GM10847 (cell line): ENCODE data around the gene ABCA2.

Experiments
- POLR2A ChIP-seq: IDR thresholded peaks from 2 replicates; pipeline ENCODE4 v1.6.1; 2011; ENCODE audit not compliant: insufficient read length; ENCODE audit errors: extremely low read depth

The ABCA2 gene

DNA sequence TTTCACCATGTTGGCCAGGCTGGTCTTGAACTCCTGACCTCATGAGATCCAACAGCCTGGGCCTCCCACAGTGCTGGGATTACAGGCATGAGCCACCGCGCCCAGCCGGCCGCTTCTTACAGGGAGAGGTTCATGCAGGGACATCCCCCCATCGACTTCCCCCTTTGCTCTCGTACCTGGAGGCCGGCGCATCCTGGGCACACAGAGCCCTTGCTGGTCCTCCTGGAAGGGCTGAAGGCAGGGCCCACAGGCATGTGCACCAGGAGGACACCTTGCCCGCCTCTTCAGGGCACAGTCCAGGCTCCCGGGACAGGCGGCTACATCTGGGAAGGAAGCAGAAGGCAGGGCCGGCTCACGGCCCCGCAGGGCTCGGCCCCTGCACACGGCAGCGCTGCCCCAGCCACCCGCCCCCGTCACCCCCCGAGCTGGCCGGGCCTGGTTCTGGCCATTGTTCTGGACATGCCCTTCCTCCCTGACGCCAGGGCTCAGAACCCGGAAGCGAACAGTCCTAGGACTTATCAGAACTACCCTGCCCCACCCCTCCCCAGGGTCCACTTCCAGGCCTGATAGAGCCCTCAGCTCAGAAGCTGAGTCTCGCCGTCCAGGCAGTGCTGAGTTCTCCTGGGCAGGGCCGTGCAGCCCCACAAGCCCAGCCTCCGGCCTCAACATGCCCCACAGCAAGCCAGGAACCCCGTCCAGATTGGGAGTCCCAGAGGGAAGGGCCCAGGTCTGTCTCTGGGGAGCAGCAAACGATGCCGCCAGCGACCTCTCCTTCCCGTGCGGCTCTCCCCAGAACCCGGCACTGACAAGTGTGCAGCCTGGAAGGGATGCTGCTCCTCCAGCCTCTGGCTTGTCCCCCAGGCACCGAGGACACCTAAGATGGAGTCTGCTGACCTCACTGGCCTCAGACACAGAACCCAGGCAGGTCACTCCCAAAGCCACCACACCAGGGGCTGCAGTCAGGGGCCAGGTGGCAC lies 15.0 kb upstream of the ABCA2 start:
- no peak for TF ChIP-seq POLR2A

DNA sequence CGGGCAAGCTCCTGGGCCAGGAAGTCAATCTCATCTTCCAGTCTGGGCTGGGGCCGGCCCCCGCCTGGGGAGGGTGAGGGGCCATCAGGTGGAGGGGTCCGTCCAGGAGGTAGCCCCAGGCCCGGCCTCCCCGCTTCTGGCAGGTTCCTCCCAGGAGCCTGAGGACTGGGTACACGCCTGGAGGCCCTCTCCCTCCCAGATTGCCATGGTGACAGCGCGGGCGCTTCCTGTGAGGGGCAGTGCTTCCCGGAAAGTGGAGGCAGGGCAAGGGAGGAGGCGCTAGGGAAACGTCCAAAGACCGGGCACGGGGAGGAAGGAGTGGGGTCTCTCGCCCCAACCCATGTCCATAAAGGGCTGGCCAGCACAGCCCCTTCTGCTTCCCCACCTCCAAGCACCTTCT lies 13.1 kb upstream of the ABCA2 start:
- no peak for TF ChIP-seq POLR2A

DNA sequence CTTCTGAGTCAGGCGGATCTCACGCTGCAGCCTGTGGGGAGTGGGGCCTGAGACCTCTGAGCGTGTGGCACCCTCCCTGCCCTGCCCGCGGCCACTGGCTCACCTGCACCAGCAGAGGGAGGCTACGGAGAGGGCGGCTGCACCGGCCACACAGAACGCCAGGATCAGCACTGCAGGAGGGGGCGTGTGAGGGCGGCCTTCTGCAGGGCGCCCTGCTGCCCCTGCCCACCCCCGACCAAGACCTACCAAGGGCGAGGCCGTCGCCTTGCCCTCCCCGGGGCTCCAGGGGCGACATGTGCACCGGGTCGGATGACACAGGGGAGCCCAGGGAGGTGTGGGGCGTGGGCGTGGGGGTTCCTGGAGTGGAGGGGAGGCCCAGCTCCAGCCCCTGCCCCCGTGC lies 12.5 kb upstream of the ABCA2 start:
- TF ChIP-seq POLR2A, result no peak

DNA sequence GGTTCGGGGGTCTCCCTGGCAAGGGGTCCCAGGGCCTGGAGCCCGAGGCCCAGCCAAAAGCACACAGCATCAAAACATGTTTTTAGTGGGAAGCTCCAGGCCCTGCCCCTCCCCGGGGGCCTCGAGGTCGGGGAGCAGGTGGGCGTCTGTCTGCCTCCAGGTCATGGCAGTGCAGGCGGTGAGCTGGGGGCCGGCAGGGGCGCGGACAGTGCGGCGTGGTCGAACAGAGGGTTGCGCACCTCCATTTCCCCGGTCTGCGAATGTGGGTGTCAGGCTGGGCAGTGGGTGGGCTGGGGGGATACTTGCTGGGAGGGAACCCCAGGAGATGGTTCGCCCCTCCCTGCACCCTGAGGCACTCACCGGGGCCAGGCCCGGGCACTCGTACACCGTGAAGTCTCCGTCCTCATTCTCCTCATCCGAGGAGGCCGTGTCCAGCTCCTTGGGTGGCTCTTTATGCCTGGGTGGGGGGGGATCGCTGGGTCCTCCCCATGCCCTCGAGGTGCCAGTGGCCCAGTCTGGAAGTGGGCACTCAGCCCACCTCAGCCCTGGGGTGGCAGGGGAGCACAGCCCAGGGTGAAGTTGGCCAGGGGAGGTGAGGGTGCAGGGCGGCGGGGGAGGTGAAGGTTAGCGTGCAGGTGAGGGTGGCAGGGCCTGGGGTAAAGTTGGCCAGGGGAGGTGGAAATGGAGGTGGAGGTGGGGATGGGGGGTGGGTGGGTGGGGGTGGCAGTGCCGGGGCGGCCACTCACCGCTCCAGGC lies 11.8 kb upstream of the ABCA2 start:
- no peak for TF ChIP-seq POLR2A

DNA sequence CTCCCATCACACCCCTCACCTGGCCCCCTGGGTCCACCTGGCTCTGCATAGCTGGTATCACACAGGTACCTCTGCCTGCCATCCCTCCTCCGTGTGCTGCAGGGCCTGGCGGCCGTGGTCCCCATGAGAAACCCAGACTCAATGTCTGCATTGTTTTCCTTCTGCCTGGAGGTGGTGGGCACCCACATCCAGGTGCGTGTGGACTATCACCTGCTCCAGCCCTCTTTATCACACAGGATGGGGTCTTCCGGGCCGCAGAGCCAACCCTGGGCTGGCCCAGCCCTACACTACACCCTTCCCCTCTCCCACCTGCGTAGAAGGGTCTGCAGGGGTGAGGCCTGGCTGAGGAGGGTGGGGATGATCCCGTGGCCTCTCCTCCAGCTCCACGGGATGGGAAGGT lies 10.9 kb upstream of the ABCA2 start:
- no peak for TF ChIP-seq POLR2A

DNA sequence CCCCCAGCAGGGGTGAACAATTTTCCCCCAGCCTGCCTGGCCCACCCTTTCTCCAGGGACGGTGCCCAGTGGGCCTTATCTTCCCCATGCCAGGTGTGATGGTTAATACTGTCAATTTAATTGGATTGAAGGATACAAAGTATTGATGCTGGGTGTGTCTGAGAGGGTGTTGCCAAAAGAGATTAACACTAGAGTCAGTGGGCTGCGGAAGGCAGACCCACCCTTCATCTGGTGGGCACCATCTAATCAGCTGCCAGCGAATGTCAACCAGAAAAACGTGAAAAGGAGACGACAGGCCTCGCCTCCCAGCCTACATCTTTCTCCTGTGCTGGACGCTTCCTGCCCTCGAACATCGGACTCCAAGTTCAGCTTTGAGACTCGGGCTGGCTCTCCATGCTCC lies 9.4 kb upstream of the ABCA2 start:
- TF ChIP-seq POLR2A, result no peak

DNA sequence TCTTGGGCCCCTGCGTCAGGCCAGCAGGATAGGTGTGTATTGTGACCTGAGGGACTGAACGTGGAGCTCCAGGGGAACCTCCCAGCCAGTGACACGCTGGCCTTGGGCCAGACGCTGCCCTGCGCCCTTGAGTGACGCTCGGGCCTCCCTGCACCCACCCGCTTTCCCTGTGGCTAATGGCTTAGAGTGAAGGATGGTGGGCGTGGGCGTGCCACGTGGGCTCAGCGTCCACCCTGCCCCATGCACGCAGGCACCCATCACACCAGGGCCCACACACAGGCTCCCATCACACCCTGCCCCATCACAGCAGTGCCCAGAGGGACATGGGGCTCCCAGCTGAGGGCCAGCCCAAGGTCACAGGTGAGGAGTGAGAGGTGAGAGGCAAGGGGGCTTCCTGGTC lies 9.0 kb upstream of the ABCA2 start:
- TF ChIP-seq POLR2A, result no peak

DNA sequence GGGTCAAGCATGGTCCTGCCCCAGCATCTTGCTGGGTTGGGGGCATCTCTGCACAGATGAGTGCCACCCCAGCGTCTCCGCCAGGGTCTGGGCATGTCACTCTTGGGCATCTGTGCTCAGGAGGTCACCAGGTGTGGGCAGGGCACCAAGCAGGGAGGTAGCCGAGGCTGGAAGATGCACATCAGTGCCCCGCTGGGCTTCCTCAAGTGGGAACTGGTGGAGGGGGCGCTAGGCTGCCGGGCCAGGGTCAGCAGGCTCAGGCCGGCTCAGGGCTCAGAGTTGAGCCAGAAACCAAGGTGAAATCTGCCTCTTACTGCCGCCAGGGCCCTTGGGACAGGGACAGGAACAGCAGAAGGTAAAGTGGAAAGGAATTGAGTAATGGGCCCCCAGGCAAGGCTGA lies 7.9 kb upstream of the ABCA2 start:
- TF ChIP-seq POLR2A, result no peak

DNA sequence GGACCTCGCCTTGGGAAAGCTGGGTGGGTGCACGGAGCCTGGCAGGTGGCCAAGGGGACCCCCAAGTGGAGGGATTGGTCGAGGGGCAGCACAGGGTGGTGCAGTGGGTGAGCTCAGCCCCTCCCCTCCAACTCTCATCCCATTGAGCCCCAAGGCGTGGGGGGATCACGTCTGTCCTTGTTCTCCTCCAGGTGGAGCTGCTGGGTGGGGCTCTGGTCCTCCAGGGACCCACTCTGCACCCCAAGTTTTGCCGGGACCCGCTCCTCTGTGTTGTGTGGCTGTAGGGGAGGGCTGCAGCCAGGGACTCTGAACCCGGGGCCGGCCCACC lies 7.4 kb upstream of the ABCA2 start:
- no peak for TF ChIP-seq POLR2A

DNA sequence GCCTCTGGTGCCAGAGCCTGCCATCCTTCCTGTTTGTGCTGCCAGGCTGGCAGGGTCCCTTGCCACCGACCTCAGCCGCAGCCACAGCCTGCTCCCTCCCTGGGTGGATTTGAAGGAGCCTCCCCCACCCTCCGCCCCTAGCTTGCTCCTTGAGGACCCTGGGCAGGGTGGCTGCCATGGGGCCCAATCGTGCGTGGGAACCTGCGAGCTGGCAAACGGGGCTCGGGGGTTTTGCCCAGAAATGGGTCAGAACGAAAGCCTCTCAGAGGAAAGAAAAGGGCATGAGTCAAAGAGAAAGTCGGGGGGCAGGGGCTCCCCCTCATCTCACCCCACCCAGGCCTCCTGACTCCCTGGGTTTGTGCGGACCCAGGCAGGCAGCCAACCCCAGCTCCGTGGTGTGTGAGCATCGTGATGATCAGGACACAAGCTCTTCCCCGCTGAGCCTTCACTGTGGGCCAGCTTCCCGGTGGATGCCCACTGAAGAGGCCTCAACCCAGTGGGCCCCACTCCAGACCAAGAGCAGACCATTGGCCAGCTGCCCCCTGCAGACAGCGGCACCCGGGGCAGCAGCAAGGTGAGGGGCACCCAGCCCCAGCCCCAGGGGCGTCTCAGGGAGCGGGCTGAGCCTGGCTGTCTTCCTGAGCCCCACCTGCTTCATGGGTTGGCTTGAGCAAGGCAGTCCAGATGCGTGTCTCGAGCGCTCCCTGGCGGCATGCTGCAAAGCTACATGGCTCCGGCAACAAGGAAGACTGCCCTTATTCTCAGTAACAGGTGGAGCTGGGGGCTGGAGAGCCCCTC lies 6.9 kb upstream of the ABCA2 start:
- TF ChIP-seq POLR2A, result no peak

DNA sequence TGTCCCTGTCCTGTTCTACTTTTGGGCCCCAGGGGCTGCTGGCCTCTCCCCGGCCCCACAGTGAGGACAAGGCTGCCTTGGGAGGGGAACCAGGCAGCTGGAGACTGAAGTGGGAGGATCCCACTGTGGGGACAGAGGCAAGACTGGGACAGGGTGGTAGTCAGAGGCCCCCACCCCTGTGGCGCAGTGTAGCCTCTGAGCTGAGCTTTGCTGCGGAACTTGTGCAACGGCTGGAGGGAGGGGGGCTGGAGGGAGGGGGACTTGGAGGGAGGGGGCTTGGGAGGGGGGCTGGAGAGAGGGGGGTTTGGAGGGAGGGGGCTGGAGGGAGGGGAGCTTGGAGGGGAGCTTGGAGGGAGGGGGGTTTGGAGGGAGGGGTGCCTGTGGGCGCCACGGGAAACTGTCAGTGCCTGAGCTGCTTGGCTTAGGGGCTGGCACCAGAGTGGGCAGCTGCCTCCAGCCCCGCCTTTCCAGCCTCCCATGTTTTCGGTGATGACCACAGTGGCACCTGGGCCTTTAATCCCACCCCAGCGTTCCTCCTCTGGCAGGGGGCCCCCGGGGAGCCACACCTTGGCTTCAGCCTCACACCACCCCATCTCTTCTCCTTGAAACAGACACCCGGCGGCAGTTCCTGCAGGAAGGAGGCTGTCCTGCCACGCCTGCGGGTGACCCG lies 6.1 kb upstream of the ABCA2 start:
- TF ChIP-seq POLR2A, result no peak

DNA sequence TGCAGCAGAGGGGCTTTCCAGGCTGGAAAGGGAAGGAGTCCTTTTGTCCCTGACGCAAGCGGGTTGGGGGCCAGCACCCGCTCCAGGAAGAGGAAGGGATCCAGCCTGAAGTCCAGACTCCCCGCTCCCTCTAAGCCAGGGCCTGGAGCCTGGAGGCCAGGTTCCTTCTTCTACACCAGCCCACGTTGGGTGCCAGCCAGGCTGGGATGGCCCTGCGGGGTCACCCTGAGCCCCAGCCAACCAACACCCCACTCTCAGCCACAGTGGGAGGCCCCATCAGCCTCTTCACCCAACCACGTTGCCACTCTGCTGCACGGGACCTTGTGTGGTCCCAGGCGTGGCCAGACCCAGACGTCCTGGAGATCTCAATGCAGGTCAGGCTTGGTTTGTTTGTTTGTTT lies 4.8 kb upstream of the ABCA2 start:
- no peak for TF ChIP-seq POLR2A

DNA sequence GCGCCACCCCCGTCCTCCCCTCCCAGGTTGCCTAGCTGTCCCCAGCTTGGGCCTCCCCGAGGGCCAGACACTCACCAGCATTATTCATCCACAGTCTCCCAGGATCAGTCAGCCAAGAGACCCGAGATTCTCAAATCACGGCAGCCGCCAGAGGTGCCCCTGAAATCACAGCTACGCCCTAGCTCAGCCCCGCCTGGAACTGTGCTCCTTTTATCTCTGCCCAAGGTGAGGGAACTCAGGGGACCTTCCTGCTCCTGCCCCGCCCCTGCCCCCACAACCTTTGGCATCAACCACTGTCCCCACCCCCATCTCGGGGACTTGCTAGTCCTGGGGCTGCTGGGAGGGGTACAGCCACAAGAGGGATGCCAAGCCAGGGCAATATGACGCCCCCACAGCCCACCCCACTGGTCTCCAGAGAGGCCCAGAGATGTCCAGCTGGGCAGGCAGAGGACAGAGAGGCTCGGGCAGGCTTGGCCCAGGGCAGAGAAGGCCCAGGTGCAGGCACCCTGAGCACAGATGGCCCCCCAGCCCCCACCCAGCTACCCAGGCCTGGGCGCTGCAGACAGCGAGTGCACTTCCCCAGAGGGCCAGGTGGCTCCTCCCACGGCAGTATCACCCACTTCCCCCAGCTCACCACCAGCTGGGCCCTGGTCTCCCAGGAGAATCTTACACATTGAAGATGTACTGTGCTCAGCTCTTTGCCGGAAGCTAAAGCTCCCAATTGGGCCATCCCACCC lies 4.0 kb upstream of the ABCA2 start, which contains the start of gene FUT7:
Gene FUT7, minus strand, starts transcription at position 185 of the 737 bp plus-strand sequence. Its CDS starts 97 bp downstream, at position 88.
- no peak for TF ChIP-seq POLR2A
